Activated T-cell treated with anti-CD3 and anti-CD28 coated beads, Interleukin-2, amount 50 U/mL, for 1 hour (primary cell): ENCODE results near the gene TRIM27.
"Not testable (repeated sequence)": the region's sequence is repeated elsewhere in the genome, so short reads cannot be mapped to it uniquely, and the experiment has no call there.

Experiments used
- DNase-seq: peaks from one replicate; pipeline ENCODE4 v3.0.0-alpha.2; 2020

Gene TRIM27

GRCh38 chr6:28941684-28942448, 18.1 kb upstream of the TRIM27 start:
- no peak for DNase-seq

- peak; percentile 65 for DNase-seq
Observed at GRCh38 chr6:28940858-28941683, 17.3 kb upstream of the TRIM27 start.

- DNase-seq, result peak; percentile 51
Observed at GRCh38 chr6:28940294-28940857, 16.6 kb upstream of the TRIM27 start.

GRCh38 chr6:28933069-28933468, 9.3 kb upstream of the TRIM27 start:
- no peak for DNase-seq

- DNase-seq, result no peak
Observed at GRCh38 chr6:28929887-28930620, 6.3 kb upstream of the TRIM27 start.

- not testable (repeated sequence) for DNase-seq
Observed at GRCh38 chr6:28929339-28929738, 5.6 kb upstream of the TRIM27 start.

GRCh38 chr6:28927846-28928245, 4.1 kb upstream of the TRIM27 start:
- DNase-seq, result no peak

- no peak for DNase-seq
Observed at GRCh38 chr6:28922821-28923317, 916 bp downstream of the TRIM27 start.

- DNase-seq, result no peak
Observed at GRCh38 chr6:28922004-28922820, 1.6 kb downstream of the TRIM27 start.

- DNase-seq, result no peak
Observed at GRCh38 chr6:28920281-28920680, 3.5 kb downstream of the TRIM27 start.

- no peak for DNase-seq
Observed at GRCh38 chr6:28914941-28915340, 8.8 kb downstream of the TRIM27 start.

GRCh38 chr6:28910901-28911690, 12.7 kb downstream of the TRIM27 start:
- no peak for DNase-seq

- DNase-seq, result no peak
Observed at GRCh38 chr6:28907394-28907793, 16.4 kb downstream of the TRIM27 start.

- DNase-seq, result no peak
Observed at GRCh38 chr6:28906669-28907068, 17.1 kb downstream of the TRIM27 start.

- DNase-seq, result no peak
Observed at GRCh38 chr6:28903686-28904085, 20.1 kb downstream of the TRIM27 start.

GRCh38 chr6:28901831-28902230, 22.0 kb downstream of the TRIM27 start:
- no peak for DNase-seq

- no peak for DNase-seq
Observed at GRCh38 chr6:28900577-28901256, 23.1 kb downstream of the TRIM27 start.

- DNase-seq, result no peak
Observed at GRCh38 chr6:28898710-28898965, 25.1 kb downstream of the TRIM27 start.

GRCh38 chr6:28897369-28897745, 26.4 kb downstream of the TRIM27 start:
- no peak for DNase-seq

- DNase-seq, result peak; percentile 52
Observed at GRCh38 chr6:28896505-28897368, 27.0 kb downstream of the TRIM27 start.
